Activated T-cell treated with anti-CD3 and anti-CD28 coated beads for 24 hours (primary cell): Measurements from ENCODE around the gene STAU1.
"Not testable (repeated sequence)": the region's sequence is repeated elsewhere in the genome, so short reads cannot be mapped to it uniquely, and the experiment has no call there.

Experiments
- DNase-seq: peaks from one replicate; pipeline ENCODE4 v3.0.0-alpha.2; 2020; ENCODE audit warnings: low read depth

Gene STAU1

GRCh38 chr20:49122920-49123319, 65.2 kb downstream of the STAU1 start:
- no peak for DNase-seq

GRCh38 chr20:49119988-49120387, 68.1 kb downstream of the STAU1 start:
- DNase-seq, result no peak

GRCh38 chr20:49118307-49118706, 69.8 kb downstream of the STAU1 start:
- no peak for DNase-seq

GRCh38 chr20:49115564-49115963, 72.6 kb downstream of the STAU1 start:
- DNase-seq, result no peak

- no peak for DNase-seq
Observed at GRCh38 chr20:49112596-49113274, 75.4 kb downstream of the STAU1 start.

GRCh38 chr20:49110767-49111694, 77.1 kb downstream of the STAU1 start:
- no peak for DNase-seq

- DNase-seq, result no peak
Observed at GRCh38 chr20:49106328-49106727, 81.8 kb downstream of the STAU1 start.

- DNase-seq, result not testable (repeated sequence)
Observed at GRCh38 chr20:49104979-49105547, 83.1 kb downstream of the STAU1 start.

GRCh38 chr20:49104365-49104648, 83.8 kb downstream of the STAU1 start:
- DNase-seq, result no peak

- DNase-seq, result no peak
Observed at GRCh38 chr20:49103647-49104364, 84.3 kb downstream of the STAU1 start.

GRCh38 chr20:49103019-49103418, 85.1 kb downstream of the STAU1 start:
- DNase-seq, result no peak

- no peak for DNase-seq
Observed at GRCh38 chr20:49100972-49101371, 87.2 kb downstream of the STAU1 start.

GRCh38 chr20:49100292-49100691, 87.8 kb downstream of the STAU1 start:
- DNase-seq, result not testable (repeated sequence)

GRCh38 chr20:49099011-49099410, 89.1 kb downstream of the STAU1 start:
- DNase-seq, result no peak

- DNase-seq, result no peak
Observed at GRCh38 chr20:49098136-49098535, 90.0 kb downstream of the STAU1 start.

GRCh38 chr20:49097159-49097558, 91.0 kb downstream of the STAU1 start:
- no peak for DNase-seq

GRCh38 chr20:49096203-49096730, 91.9 kb downstream of the STAU1 start:
- DNase-seq, result no peak

- DNase-seq, result no peak
Observed at GRCh38 chr20:49091762-49092161, 96.4 kb downstream of the STAU1 start.

- no peak for DNase-seq
Observed at GRCh38 chr20:49091104-49091503, 97.0 kb downstream of the STAU1 start.

GRCh38 chr20:49082295-49082694, 105.8 kb downstream of the STAU1 start:
- DNase-seq, result not testable (repeated sequence)

- no peak for DNase-seq
Observed at GRCh38 chr20:49078310-49078709, 109.8 kb downstream of the STAU1 start.

- no peak for DNase-seq
Observed at GRCh38 chr20:49074521-49074920, 113.6 kb downstream of the STAU1 start.
